GM23338 (cell line): ENCODE data around the gene SELENOS. TPM values are rescaled to one million over a fixed set of nuclear protein-coding genes. Genes with fewer than 3 reads are reported as not detected.
A peak's percentile ranks its signal among the peaks of the same experiment; 100 is the strongest.

Source experiments
- ATAC-seq: fragments of 200-7000 bp; cut with Tn5 transposase; 3 replicates; pipeline ENCODE4 v1.9.1; 2020
- DNase-seq: peaks from one replicate; pipeline ENCODE4 v3.0.0-alpha.2; 2015; ENCODE audit warnings: low spot score
- H2AFZ ChIP-seq: fragments of 200-600 bp; sonication (generic); 2 replicates; pipeline ENCODE4 v1.8.0; 2016; ENCODE audit warnings: antibody characterized with exemption, mild to moderate bottlenecking, moderate library complexity
- H3F3A ChIP-seq: fragments of 200-600 bp; sonication (generic); replicated peaks from 2 replicates; pipeline ENCODE4 v1.8.0; 2017; ENCODE audit warnings: antibody characterized with exemption, mixed run types, low read depth
- H3K27ac ChIP-seq: fragments of 200-600 bp; sonication (generic); 2 replicates; pipeline ENCODE4 v1.6.1; 2016; ENCODE audit warnings: low read depth
- H3K27me3 ChIP-seq: fragments of 200-600 bp; sonication (generic); 2 replicates; pipeline ENCODE4 v1.8.0; 2016; ENCODE audit warnings: mild to moderate bottlenecking, mixed run types, moderate library complexity; ENCODE audit not compliant: insufficient read depth
- H3K36me3 ChIP-seq: fragments of 200-600 bp; sonication (generic); 2 replicates; pipeline ENCODE4 v1.8.0; 2016; ENCODE audit warnings: mild to moderate bottlenecking; ENCODE audit not compliant: insufficient read depth
- H3K4me1 ChIP-seq: fragments of 200-600 bp; sonication (generic); 2 replicates; pipeline ENCODE4 v1.8.0; 2016; ENCODE audit warnings: mild to moderate bottlenecking, moderate library complexity; ENCODE audit not compliant: insufficient read depth
- H3K4me2 ChIP-seq: fragments of 200-600 bp; sonication (generic); 2 replicates; pipeline ENCODE4 v1.7.1; 2017; ENCODE audit warnings: mixed run types
- H3K4me3 ChIP-seq: fragments of 200-600 bp; sonication (generic); 2 replicates; pipeline ENCODE4 v1.6.1; 2016; ENCODE audit warnings: mixed run types
- H3K79me2 ChIP-seq: fragments of 200-600 bp; sonication (generic); replicated peaks from 2 replicates; pipeline ENCODE4 v1.8.0; 2017; ENCODE audit warnings: mild to moderate bottlenecking; ENCODE audit not compliant: insufficient read depth
- H3K9me2 ChIP-seq: fragments of 200-600 bp; sonication (generic); 2 replicates; pipeline ENCODE4 v1.8.0; 2017; ENCODE audit not compliant: insufficient read depth
- H4K20me1 ChIP-seq: fragments of 200-600 bp; sonication (generic); replicated peaks from 2 replicates; pipeline ENCODE4 v1.8.0; 2017; ENCODE audit warnings: mild to moderate bottlenecking; ENCODE audit not compliant: insufficient read depth
- H3K27ac Mint-ChIP-seq: 2 replicates; pipeline ENCODE4 v1.8.0; 2020; ENCODE audit warnings: inconsistent platforms, mild to moderate bottlenecking, moderate library complexity, mixed read lengths
- H3K27me3 Mint-ChIP-seq: 3 replicates; pipeline ENCODE4 v1.8.0; 2022; ENCODE audit warnings: low read depth, mild to moderate bottlenecking, moderate library complexity, mixed read lengths, inconsistent platforms; ENCODE audit not compliant: insufficient read depth, poor library complexity
- H3K36me3 Mint-ChIP-seq: 3 replicates; pipeline ENCODE4 v1.8.0; 2021; ENCODE audit warnings: low read depth, mild to moderate bottlenecking, inconsistent platforms, moderate library complexity, mixed read lengths
- H3K4me1 Mint-ChIP-seq: 3 replicates; pipeline ENCODE4 v1.8.0; 2020; ENCODE audit warnings: mild to moderate bottlenecking, inconsistent platforms, mixed read lengths
- H3K4me3 Mint-ChIP-seq: 3 replicates; pipeline ENCODE4 v1.8.0; 2021; ENCODE audit warnings: moderate library complexity, mild to moderate bottlenecking, inconsistent platforms, mixed read lengths
- H3K9me3 Mint-ChIP-seq: 3 replicates; pipeline ENCODE4 v1.8.0; 2020; ENCODE audit warnings: moderate library complexity, mild to moderate bottlenecking, inconsistent platforms, mixed read lengths
- CREB1 ChIP-seq: fragments of 250-450 bp; sonication (Bioruptor Pico); IDR thresholded peaks from 2 replicates; pipeline ENCODE4 v1.5.0; 2020; ENCODE audit warnings: low read depth, mild to moderate bottlenecking, moderate library complexity
- CTCF ChIP-seq, 2 experiments: fragments of 200-600 bp in 1 of 2; sonication (generic) in 1 of 2; conservative IDR thresholded peaks; 2 replicates each; pipeline versions ENCODE4 v1.5.1 to v1.6.1; 2016 to 2017; ENCODE audit warnings: antibody characterized with exemption in 2 of 2, low read depth in 2 of 2, mild to moderate bottlenecking in 2 of 2, moderate library complexity in 1 of 2
- EZH2 ChIP-seq: fragments of 200-600 bp; sonication (generic); IDR thresholded peaks from one replicate; pipeline ENCODE4 v1.8.0; 2017; ENCODE audit warnings: antibody characterized with exemption, mild to moderate bottlenecking, low read depth; ENCODE audit not compliant: unreplicated experiment
- NANOG ChIP-seq: IDR thresholded peaks from 2 replicates; pipeline ENCODE4 v1.6.1; 2016; ENCODE audit warnings: antibody characterized with exemption, borderline replicate concordance
- POLR2AphosphoS5 ChIP-seq: IDR thresholded peaks from 2 replicates; pipeline ENCODE4 v1.6.1; 2016; ENCODE audit warnings: antibody characterized with exemption, low read depth
- STAT1 ChIP-seq: IDR thresholded peaks from one replicate; pipeline ENCODE4 v1.6.1; 2016; ENCODE audit warnings: antibody characterized with exemption; ENCODE audit not compliant: unreplicated experiment
- ZNF331 ChIP-seq: fragments of 250-450 bp; sonication (Bioruptor Pico); IDR thresholded peaks from 2 replicates; pipeline ENCODE4 v1.5.0; 2020; ENCODE audit warnings: low read depth, mild to moderate bottlenecking, moderate library complexity
- ZNF462 ChIP-seq: fragments of 250-450 bp; sonication (Bioruptor Pico); IDR thresholded peaks from 2 replicates; pipeline ENCODE4 v1.5.0; 2020; ENCODE audit warnings: mild to moderate bottlenecking, moderate library complexity
- polyA plus RNA-seq: library from polyadenylated mRNA; unstranded; fragments of >200 nt; fragmentation: Nextera tagmentation; extraction: Ambion mirVana; gene quantifications from 2 replicates; pipeline ENCODE4 v1.2.1, GENCODE V29; 2016
- total RNA-seq: library from RNA; depleted of rRNA; stranded (reverse); fragments of >200 nt; shearing (Covaris generic); gene quantifications from 2 replicates; pipeline ENCODE4 v1.2.3, GENCODE V29; 2014
- TF ChIP-seq, protein P1 (sequence below): IDR thresholded peaks from one replicate; pipeline ENCODE4 v1.6.1; 2018; ENCODE audit warnings: antibody characterized with exemption; ENCODE audit not compliant: unreplicated experiment

The SELENOS gene
- total and polyA plus RNA-seq, 2 experiments from 2014 or later = 37.0 to 106 TPM

- DNase-seq = no peak
- H3K9me3 Mint-ChIP-seq = no peaks in the 10 kb centered on the region
- peaks cover 71% of the 10 kb centered on the region for H3K4me1 Mint-ChIP-seq
- no peak overlapping the region for H3K4me3 Mint-ChIP-seq
- peaks cover 73% of the 10 kb centered on the region for H4K20me1 ChIP-seq
- H3K27ac Mint-ChIP-seq = no peak overlapping the region
- H3K36me3 ChIP-seq = no peaks in the 10 kb centered on the region; the same call in none of the 2 replicates
- H3K79me2 ChIP-seq = peaks cover 100% of the 10 kb centered on the region
- no peaks in the 10 kb centered on the region for H3K27me3 Mint-ChIP-seq
- H3F3A ChIP-seq = no peaks in the 10 kb centered on the region
- no peak overlapping the region for H3K4me2 ChIP-seq
- peak overlapping the region; percentile 40 for H3K27ac ChIP-seq
- no peak for TF ChIP-seq POLR2AphosphoS5
- TF ChIP-seq ZNF331 (CRISPR knock-in tag) = no peak
- TF ChIP-seq, protein P1, sequence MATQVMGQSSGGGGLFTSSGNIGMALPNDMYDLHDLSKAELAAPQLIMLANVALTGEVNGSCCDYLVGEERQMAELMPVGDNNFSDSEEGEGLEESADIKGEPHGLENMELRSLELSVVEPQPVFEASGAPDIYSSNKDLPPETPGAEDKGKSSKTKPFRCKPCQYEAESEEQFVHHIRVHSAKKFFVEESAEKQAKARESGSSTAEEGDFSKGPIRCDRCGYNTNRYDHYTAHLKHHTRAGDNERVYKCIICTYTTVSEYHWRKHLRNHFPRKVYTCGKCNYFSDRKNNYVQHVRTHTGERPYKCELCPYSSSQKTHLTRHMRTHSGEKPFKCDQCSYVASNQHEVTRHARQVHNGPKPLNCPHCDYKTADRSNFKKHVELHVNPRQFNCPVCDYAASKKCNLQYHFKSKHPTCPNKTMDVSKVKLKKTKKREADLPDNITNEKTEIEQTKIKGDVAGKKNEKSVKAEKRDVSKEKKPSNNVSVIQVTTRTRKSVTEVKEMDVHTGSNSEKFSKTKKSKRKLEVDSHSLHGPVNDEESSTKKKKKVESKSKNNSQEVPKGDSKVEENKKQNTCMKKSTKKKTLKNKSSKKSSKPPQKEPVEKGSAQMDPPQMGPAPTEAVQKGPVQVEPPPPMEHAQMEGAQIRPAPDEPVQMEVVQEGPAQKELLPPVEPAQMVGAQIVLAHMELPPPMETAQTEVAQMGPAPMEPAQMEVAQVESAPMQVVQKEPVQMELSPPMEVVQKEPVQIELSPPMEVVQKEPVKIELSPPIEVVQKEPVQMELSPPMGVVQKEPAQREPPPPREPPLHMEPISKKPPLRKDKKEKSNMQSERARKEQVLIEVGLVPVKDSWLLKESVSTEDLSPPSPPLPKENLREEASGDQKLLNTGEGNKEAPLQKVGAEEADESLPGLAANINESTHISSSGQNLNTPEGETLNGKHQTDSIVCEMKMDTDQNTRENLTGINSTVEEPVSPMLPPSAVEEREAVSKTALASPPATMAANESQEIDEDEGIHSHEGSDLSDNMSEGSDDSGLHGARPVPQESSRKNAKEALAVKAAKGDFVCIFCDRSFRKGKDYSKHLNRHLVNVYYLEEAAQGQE = no peak
- TF ChIP-seq NANOG = no peak
- no peak for TF ChIP-seq CTCF (conservative IDR thresholded peaks at IDR 0.05; ENCODE audit: low read depth in 2 of 2)
- TF ChIP-seq ZNF462 (CRISPR knock-in tag) = no peak
- TF ChIP-seq CREB1 (CRISPR knock-in tag) = no peak
- TF ChIP-seq STAT1 = no peak
- no peak for TF ChIP-seq EZH2
- H3K9me2 ChIP-seq = no peaks in the 10 kb centered on the region
- no peak overlapping the region for H2AFZ ChIP-seq
- H3K4me3 ChIP-seq = no peak overlapping the region
- H3K36me3 Mint-ChIP-seq = peaks cover 7% of the 10 kb centered on the region; the same call in 2 of the 3 replicates
- ATAC-seq = no peak
- H3K4me1 ChIP-seq = peaks cover 62% of the 10 kb centered on the region
- H3K27me3 ChIP-seq = no peaks in the 10 kb centered on the region
Observed at GRCh38 chr15:101244036-101244781, 33.1 kb downstream of the SELENOS start.
